Measurements from ENCODE around the gene ABLIM1. TPM values are rescaled to one million over a fixed set of nuclear protein-coding genes. Genes with fewer than 3 reads are reported as not detected.

The ABLIM1 gene
- total and polyA plus RNA-seq, 10 of the 15 experiments (the other 5 are each of a cell fraction or from before 2014, with no cell fraction given): 14.2 to 50.5 (median 28.1) TPM

DNA sequence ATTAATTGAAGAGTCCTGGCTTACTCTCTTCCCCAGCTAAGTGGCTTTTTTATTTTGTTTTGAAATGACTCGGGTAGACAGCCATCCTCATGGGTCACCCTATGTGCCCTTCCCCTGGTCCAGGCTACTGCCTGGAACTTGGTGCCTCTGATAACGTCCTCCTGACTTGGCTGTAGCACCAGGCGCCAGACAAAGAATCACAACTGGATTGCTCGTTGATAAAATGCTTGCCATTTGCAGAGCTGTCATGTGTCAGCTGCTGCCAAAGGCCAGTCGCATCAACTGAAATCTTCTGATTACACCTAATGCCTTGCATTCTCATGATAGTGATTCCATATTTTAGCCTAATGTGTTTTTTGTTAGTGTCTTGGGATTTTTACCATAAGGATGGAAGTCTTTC, 27.4 kb upstream of the ABLIM1 start:
- Histone ChIP-seq H3K79me2 (ENCODE audit: control insufficient read depth, insufficient read depth, low read length) (no peaks in the 10 kb centered on the region), H2AFZ (ENCODE audit: control insufficient read depth, low read depth, low read length) (no peak overlapping the region), H3K36me3 (ENCODE audit: control insufficient read depth in 2 of 2, insufficient read depth in 2 of 2, low read length in 1 of 2) (no peaks in the 10 kb centered on the region), H3K4me1 (ENCODE audit: control insufficient read depth, insufficient read depth, low read length) (no peaks in the 10 kb centered on the region), H3K27ac (ENCODE audit: control insufficient read depth, insufficient read depth) (no peak overlapping the region), H3K27me3 (replicated peaks in 1 of 2; ENCODE audit: control insufficient read depth in 2 of 2, insufficient read depth in 2 of 2, low read length in 1 of 2) (no peaks in the 10 kb centered on the region; a peak in 1 of 4 replicates), H4K20me1 (ENCODE audit: control insufficient read depth, insufficient read depth) (no peaks in the 10 kb centered on the region), H3K9ac (ENCODE audit: control insufficient read depth, insufficient read depth, low read length) (no peak overlapping the region), H3K9me3 (replicated peaks; ENCODE audit: control insufficient read depth, insufficient read depth, low read length) (no peaks in the 10 kb centered on the region), H3K4me2 (ENCODE audit: control insufficient read depth, insufficient read depth) (no peak overlapping the region), H3K4me3 (no peak overlapping the region)
- 20% methylated on average over 5 of the region's 5 CpGs for WGBS (ENCODE audit: insufficient coverage, insufficient replicate concordance, low lambda C conversion rate, missing lambda C conversion rate)
- DNase-seq (ENCODE audit: low read depth, low spot score): no peak
- RAD21 ChIA-PET (ENCODE audit: unreplicated experiment): no interaction called here
- CTCF ChIA-PET: no interaction called here
- FAIRE-seq: peak; percentile 13
- POLR2A ChIA-PET: no interaction called here
- no TSS peak for BruUV-seq (replicated peaks)
- intact Hi-C loops (cut with micrococcal nuclease; ENCODE audit: unreplicated experiment) (no loop called here), in situ Hi-C loops (cut with MboI) (no loop called here)
- ATAC-seq: no peak
- SMC1A ChIA-PET (ENCODE audit: uncharacterized antibody, unreplicated experiment): no interaction called here
- TF ChIP-seq HDAC6 (IDR thresholded peaks at IDR 0.05; ENCODE audit: unreplicated experiment) (no peak), NR2C2 (IDR thresholded peaks at IDR 0.05; ENCODE audit: borderline replicate concordance, control insufficient read depth, insufficient read length, low read depth) (no peak), SMAD1 (IDR thresholded peaks at IDR 0.05; ENCODE audit: low read depth, partially characterized antibody) (no peak), BMI1 (IDR thresholded peaks at IDR 0.05; ENCODE audit: borderline replicate concordance) (no peak), BCL11A (IDR thresholded peaks at IDR 0.05; ENCODE audit: low read depth, low read length) (no peak), ZNF622 (IDR thresholded peaks at IDR 0.05) (no peak), NR2F1 (conservative IDR thresholded peaks at IDR 0.05) (no peak), SP1 (IDR thresholded peaks at IDR 0.05; ENCODE audit: low read depth, low read length) (no peak), IKZF2 (IDR thresholded peaks at IDR 0.05) (no peak)
- TF ChIP-seq, protein P1, sequence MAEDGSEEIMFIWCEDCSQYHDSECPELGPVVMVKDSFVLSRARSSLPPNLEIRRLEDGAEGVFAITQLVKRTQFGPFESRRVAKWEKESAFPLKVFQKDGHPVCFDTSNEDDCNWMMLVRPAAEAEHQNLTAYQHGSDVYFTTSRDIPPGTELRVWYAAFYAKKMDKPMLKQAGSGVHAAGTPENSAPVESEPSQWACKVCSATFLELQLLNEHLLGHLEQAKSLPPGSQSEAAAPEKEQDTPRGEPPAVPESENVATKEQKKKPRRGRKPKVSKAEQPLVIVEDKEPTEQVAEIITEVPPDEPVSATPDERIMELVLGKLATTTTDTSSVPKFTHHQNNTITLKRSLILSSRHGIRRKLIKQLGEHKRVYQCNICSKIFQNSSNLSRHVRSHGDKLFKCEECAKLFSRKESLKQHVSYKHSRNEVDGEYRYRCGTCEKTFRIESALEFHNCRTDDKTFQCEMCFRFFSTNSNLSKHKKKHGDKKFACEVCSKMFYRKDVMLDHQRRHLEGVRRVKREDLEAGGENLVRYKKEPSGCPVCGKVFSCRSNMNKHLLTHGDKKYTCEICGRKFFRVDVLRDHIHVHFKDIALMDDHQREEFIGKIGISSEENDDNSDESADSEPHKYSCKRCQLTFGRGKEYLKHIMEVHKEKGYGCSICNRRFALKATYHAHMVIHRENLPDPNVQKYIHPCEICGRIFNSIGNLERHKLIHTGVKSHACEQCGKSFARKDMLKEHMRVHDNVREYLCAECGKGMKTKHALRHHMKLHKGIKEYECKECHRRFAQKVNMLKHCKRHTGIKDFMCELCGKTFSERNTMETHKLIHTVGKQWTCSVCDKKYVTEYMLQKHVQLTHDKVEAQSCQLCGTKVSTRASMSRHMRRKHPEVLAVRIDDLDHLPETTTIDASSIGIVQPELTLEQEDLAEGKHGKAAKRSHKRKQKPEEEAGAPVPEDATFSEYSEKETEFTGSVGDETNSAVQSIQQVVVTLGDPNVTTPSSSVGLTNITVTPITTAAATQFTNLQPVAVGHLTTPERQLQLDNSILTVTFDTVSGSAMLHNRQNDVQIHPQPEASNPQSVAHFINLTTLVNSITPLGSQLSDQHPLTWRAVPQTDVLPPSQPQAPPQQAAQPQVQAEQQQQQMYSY (CRISPR knock-in tag; IDR thresholded peaks at IDR 0.05): no peak
- TF ChIP-seq, protein P2, sequence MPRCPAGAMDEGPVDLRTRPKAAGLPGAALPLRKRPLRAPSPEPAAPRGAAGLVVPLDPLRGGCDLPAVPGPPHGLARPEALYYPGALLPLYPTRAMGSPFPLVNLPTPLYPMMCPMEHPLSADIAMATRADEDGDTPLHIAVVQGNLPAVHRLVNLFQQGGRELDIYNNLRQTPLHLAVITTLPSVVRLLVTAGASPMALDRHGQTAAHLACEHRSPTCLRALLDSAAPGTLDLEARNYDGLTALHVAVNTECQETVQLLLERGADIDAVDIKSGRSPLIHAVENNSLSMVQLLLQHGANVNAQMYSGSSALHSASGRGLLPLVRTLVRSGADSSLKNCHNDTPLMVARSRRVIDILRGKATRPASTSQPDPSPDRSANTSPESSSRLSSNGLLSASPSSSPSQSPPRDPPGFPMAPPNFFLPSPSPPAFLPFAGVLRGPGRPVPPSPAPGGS (IDR thresholded peaks at IDR 0.05; ENCODE audit: borderline replicate concordance, insufficient read depth, low read depth, low read length, poor library complexity, severe bottlenecking): no peak
- TF ChIP-seq, protein P3, sequence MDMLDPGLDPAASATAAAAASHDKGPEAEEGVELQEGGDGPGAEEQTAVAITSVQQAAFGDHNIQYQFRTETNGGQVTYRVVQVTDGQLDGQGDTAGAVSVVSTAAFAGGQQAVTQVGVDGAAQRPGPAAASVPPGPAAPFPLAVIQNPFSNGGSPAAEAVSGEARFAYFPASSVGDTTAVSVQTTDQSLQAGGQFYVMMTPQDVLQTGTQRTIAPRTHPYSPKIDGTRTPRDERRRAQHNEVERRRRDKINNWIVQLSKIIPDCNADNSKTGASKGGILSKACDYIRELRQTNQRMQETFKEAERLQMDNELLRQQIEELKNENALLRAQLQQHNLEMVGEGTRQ (IDR thresholded peaks at IDR 0.05; ENCODE audit: borderline replicate concordance, low read depth, low read length): no peak
- TF ChIP-seq, protein P4, sequence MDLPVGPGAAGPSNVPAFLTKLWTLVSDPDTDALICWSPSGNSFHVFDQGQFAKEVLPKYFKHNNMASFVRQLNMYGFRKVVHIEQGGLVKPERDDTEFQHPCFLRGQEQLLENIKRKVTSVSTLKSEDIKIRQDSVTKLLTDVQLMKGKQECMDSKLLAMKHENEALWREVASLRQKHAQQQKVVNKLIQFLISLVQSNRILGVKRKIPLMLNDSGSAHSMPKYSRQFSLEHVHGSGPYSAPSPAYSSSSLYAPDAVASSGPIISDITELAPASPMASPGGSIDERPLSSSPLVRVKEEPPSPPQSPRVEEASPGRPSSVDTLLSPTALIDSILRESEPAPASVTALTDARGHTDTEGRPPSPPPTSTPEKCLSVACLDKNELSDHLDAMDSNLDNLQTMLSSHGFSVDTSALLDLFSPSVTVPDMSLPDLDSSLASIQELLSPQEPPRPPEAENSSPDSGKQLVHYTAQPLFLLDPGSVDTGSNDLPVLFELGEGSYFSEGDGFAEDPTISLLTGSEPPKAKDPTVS (IDR thresholded peaks at IDR 0.05; ENCODE audit: low read depth, low read length): no peak
- TF ChIP-seq, protein P5, sequence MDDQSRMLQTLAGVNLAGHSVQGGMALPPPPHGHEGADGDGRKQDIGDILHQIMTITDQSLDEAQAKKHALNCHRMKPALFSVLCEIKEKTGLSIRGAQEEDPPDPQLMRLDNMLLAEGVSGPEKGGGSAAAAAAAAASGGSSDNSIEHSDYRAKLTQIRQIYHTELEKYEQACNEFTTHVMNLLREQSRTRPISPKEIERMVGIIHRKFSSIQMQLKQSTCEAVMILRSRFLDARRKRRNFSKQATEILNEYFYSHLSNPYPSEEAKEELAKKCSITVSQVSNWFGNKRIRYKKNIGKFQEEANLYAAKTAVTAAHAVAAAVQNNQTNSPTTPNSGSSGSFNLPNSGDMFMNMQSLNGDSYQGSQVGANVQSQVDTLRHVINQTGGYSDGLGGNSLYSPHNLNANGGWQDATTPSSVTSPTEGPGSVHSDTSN (IDR thresholded peaks at IDR 0.05; ENCODE audit: insufficient replicate concordance, low read depth, low read length): no peak
